ENCODE measurements around the gene APH1B. TPM values are rescaled to one million over a fixed set of nuclear protein-coding genes. Genes with fewer than 3 reads are reported as not detected.

The APH1B gene
- total and polyA plus RNA-seq, 9 of the 15 experiments (the other 6 are each of a cell fraction or from before 2014, with no cell fraction given), result 5.1 to 9.7 (median 7.0) TPM

DNA sequence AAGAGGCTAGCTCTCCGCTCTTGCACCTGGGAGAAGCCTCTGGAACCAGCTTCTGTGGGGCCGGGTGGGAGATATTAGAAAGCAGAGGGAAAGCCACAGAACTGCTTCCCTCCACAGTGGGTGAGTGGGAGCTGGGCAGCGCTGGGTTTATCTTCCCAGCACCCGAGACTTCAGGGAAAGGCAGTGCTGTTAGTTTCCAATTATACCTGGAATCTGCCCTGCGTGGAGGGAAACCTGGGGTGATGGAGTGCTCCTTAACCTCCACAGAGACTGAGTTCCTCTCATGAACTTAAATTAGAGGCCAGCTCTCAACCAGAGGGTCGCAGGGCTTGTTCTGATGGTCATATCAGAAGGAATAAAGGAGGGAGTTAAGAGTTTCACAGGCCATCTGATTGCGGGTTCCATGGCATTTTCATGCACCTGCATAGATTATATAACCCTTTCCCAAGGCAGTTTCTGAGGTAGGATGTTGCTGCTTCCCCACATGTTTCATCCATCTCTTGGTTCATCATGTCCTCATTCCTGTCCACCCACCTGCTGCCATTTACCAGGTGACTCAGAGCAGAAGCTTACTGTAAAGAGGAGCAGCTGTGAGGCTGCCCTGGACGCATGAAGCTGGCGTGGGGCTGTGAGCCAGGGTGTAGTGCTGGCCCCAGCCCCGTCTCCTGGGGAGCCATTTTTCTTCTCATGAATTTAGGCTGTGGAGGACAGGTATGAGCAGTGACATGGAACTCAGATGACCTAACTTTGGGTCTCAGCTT lies 61.8 kb downstream of the APH1B start (continued):
- TF ChIP-seq ZBTB40 (IDR thresholded peaks at IDR 0.05), result no peak
- no peak for TF ChIP-seq ZBTB40 (CRISPR knock-in tag; IDR thresholded peaks at IDR 0.05)
- TF ChIP-seq ARID1B (IDR thresholded peaks at IDR 0.05), result no peak
- TF ChIP-seq, protein P1, sequence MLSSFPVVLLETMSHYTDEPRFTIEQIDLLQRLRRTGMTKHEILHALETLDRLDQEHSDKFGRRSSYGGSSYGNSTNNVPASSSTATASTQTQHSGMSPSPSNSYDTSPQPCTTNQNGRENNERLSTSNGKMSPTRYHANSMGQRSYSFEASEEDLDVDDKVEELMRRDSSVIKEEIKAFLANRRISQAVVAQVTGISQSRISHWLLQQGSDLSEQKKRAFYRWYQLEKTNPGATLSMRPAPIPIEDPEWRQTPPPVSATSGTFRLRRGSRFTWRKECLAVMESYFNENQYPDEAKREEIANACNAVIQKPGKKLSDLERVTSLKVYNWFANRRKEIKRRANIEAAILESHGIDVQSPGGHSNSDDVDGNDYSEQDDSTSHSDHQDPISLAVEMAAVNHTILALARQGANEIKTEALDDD (IDR thresholded peaks at IDR 0.05), result no peak
- TF ChIP-seq LARP7 (IDR thresholded peaks at IDR 0.05), result no peak
- no peak for TF ChIP-seq EGR1 (conservative IDR thresholded peaks at IDR 0.05)
- TF ChIP-seq KDM4B (IDR thresholded peaks at IDR 0.05; ENCODE audit: borderline replicate concordance in 2 of 2, low read depth in 1 of 2), result no peak
